ENCODE measurements around the gene GHSR.

- TF ChIP-seq CTCF (IDR thresholded peaks at IDR 0.05; ENCODE audit: poor library complexity, severe bottlenecking) (no peak), POLR2AphosphoS5 (IDR thresholded peaks at IDR 0.05) (no peak), REST (IDR thresholded peaks at IDR 0.05; ENCODE audit: borderline replicate concordance) (no peak), EZH2 (IDR thresholded peaks at IDR 0.05; ENCODE audit: borderline replicate concordance, insufficient read depth, low read length, poor library complexity, severe bottlenecking) (no peak)
Observed at GRCh38 chr3:172402090-172402489, 46.2 kb downstream of the GHSR start.
